A549 (cell line): ENCODE results near the gene L3MBTL4. TPM values are rescaled to one million over a fixed set of nuclear protein-coding genes. Genes with fewer than 3 reads are reported as not detected.

ENCODE experiments used
- ATAC-seq, 2 experiments: fragments of 200-7000 bp in 1 of 2; fragments of >200 bp in 1 of 2; cut with Nextera tagmentation in 1 of 2; cut with Tn5 transposase in 1 of 2; 3 replicates each; pipeline versions ENCODE4 v1.8.0 to v1.9.1; 2018 to 2020; ENCODE audit warnings: mild to moderate bottlenecking in 1 of 2, moderate library complexity in 1 of 2
- CTCF ChIA-PET: fragments of 300-600 bp; sonication (Branson Sonifier 250); formaldehyde crosslinking; extraction: SDS; loops from one replicate; lab custom pipeline; 2021; ENCODE audit warnings: antibody characterized with exemption, inconsistent platforms; lab: Yijun Ruan, JAX
- POLR2A ChIA-PET: fragments of 350-600 bp; formaldehyde crosslinking; extraction: SDS; loops from one replicate; lab custom pipeline; 2021; ENCODE audit warnings: antibody characterized with exemption, inconsistent platforms; lab: Yijun Ruan, JAX
- DNase-seq, 2 experiments: peaks; one replicate each; pipeline versions ENCODE4 v3.0.0 to v3.0.0-alpha.2; 2011 to 2016; ENCODE audit warnings: low read depth in 1 of 2, low spot score in 1 of 2
- FAIRE-seq: peaks from 2 replicates; lab custom pipeline; 2011; peaks lifted over from hg19 to GRCh38; lab: Jason Lieb, UNC
- H3K27ac ChIP-seq, 2 experiments: fragments of >200 bp; sonication (Bioruptor Twin); formaldehyde crosslinking; 3 replicates each; pipeline ENCODE4 v1.5.1; 2016 to 2017
- H3K4me1 ChIP-seq: fragments of >200 bp; sonication (Bioruptor Twin); formaldehyde crosslinking; 3 replicates; pipeline ENCODE4 v1.6.1; 2016
- H3K4me2 ChIP-seq: fragments of >200 bp; sonication (Bioruptor Twin); formaldehyde crosslinking; 3 replicates; pipeline ENCODE4 v1.6.1; 2016
- H3K4me3 ChIP-seq: fragments of >200 bp; sonication (Bioruptor Twin); formaldehyde crosslinking; 3 replicates; pipeline ENCODE4 v1.5.1; 2016
- H3K9me3 ChIP-seq: fragments of >200 bp; sonication (Bioruptor Twin); formaldehyde crosslinking; 3 replicates; pipeline ENCODE4 v1.6.1; 2016
- ATOH8 ChIP-seq: fragments of 250-450 bp; sonication (Bioruptor Pico); IDR thresholded peaks from 2 replicates; pipeline ENCODE4 v1.5.0; 2020; ENCODE audit warnings: low read depth, mild to moderate bottlenecking, moderate library complexity
- CBX2 ChIP-seq: fragments of 200-600 bp; sonication (generic); IDR thresholded peaks from 2 replicates; pipeline ENCODE4 v1.6.1; 2016; ENCODE audit warnings: low read depth, mild to moderate bottlenecking, borderline replicate concordance
- CEBPB ChIP-seq, 2 experiments: fragments of >200 bp in 1 of 2; sonication (Bioruptor Twin) in 1 of 2; formaldehyde crosslinking in 1 of 2; IDR thresholded peaks; 2 replicates each; pipeline ENCODE4 v1.6.1; 2012 to 2016
- CHD2 ChIP-seq: fragments of 150-350 bp; IDR thresholded peaks from 2 replicates; pipeline ENCODE4 v1.6.1; 2014; ENCODE audit warnings: low read length; ENCODE audit not compliant: partially characterized antibody
- EHMT2 ChIP-seq: fragments of 200-600 bp; sonication (generic); IDR thresholded peaks from 2 replicates; pipeline ENCODE4 v1.6.1; 2016; ENCODE audit warnings: antibody characterized with exemption, low read depth, mild to moderate bottlenecking, moderate library complexity
- EP300 ChIP-seq, 2 experiments: fragments of >200 bp; sonication (Bioruptor Twin); formaldehyde crosslinking; IDR thresholded peaks; 2 replicates in 1 of 2; 3 replicates in 1 of 2; pipeline ENCODE4 v1.6.1; 2016 to 2017
- FOSB ChIP-seq: fragments of 250-450 bp; sonication (Bioruptor Pico); IDR thresholded peaks from 2 replicates; pipeline ENCODE4 v1.5.0; 2020; ENCODE audit warnings: mild to moderate bottlenecking, moderate library complexity
- FOSL2 ChIP-seq, 2 experiments: fragments of 450-650 bp in 1 of 2; fragments of >200 bp in 1 of 2; sonication (Bioruptor Twin) in 1 of 2; formaldehyde crosslinking; IDR thresholded peaks; 2 replicates each; pipeline versions ENCODE4 v1.5.0 to v1.6.1; 2016 to 2020; ENCODE audit warnings: mild to moderate bottlenecking in 1 of 2, moderate library complexity in 1 of 2
- GATA3 ChIP-seq: IDR thresholded peaks from 2 replicates; pipeline ENCODE4 v1.6.1; 2012; ENCODE audit warnings: borderline replicate concordance
- HDAC2 ChIP-seq: fragments of 200-600 bp; sonication (generic); IDR thresholded peaks from 2 replicates; pipeline ENCODE4 v1.6.1; 2016
- HOXA7 ChIP-seq: fragments of 250-450 bp; sonication (Bioruptor Pico); IDR thresholded peaks from 2 replicates; pipeline ENCODE4 v1.5.0; 2020; ENCODE audit warnings: mild to moderate bottlenecking, moderate library complexity
- HOXB5 ChIP-seq: fragments of 250-450 bp; sonication (Bioruptor Pico); IDR thresholded peaks from 2 replicates; pipeline ENCODE4 v1.5.0; 2020; ENCODE audit warnings: mild to moderate bottlenecking, moderate library complexity
- MAZ ChIP-seq: fragments of 150-350 bp; IDR thresholded peaks from 2 replicates; pipeline ENCODE4 v1.6.1; 2014; ENCODE audit warnings: antibody characterized with exemption, low read depth, low read length, borderline replicate concordance
- PBX3 ChIP-seq: IDR thresholded peaks from 2 replicates; pipeline ENCODE4 v1.6.1; 2012
- POLR2A ChIP-seq: IDR thresholded peaks from 2 replicates; pipeline ENCODE4 v1.6.1; 2012; ENCODE audit warnings: mild to moderate bottlenecking, low read length
- RAD21 ChIP-seq, 2 experiments: fragments of >200 bp in 1 of 2; sonication (Bioruptor Twin) in 1 of 2; formaldehyde crosslinking in 1 of 2; IDR thresholded peaks in 1 of 2; conservative IDR thresholded peaks in 1 of 2; 2 replicates in 1 of 2; 3 replicates in 1 of 2; pipeline ENCODE4 v1.6.1; 2012 to 2018; ENCODE audit warnings: inconsistent platforms in 1 of 2
- REST ChIP-seq: fragments of 200-600 bp; sonication (generic); IDR thresholded peaks from 2 replicates; pipeline ENCODE4 v1.6.1; 2016; ENCODE audit warnings: antibody characterized with exemption, mild to moderate bottlenecking, moderate library complexity
- SREBF2 ChIP-seq: fragments of 450-650 bp; IDR thresholded peaks from 2 replicates; pipeline ENCODE4 v1.6.1; 2014; ENCODE audit warnings: mild to moderate bottlenecking, moderate library complexity
- TFCP2L1 ChIP-seq: fragments of 250-450 bp; sonication (Bioruptor Pico); IDR thresholded peaks from 2 replicates; pipeline ENCODE4 v1.5.0; 2021; ENCODE audit warnings: mild to moderate bottlenecking
- TP53 ChIP-seq: fragments of 250-450 bp; sonication (Bioruptor Pico); IDR thresholded peaks from 2 replicates; pipeline ENCODE4 v1.5.0; 2021; ENCODE audit warnings: mild to moderate bottlenecking, moderate library complexity
- USF2 ChIP-seq: fragments of 450-650 bp; IDR thresholded peaks from 2 replicates; pipeline ENCODE4 v1.6.1; 2014; ENCODE audit warnings: antibody characterized with exemption
- ZFP36 ChIP-seq: fragments of 450-650 bp; IDR thresholded peaks from 2 replicates; pipeline ENCODE4 v1.6.1; 2014; ENCODE audit warnings: borderline replicate concordance; ENCODE audit not compliant: partially characterized antibody
- ZSCAN20 ChIP-seq: fragments of 250-450 bp; sonication (Bioruptor Pico); IDR thresholded peaks from 2 replicates; pipeline ENCODE4 v1.8.0; 2022; ENCODE audit warnings: mild to moderate bottlenecking, moderate library complexity
- WGBS: methylation state at CpG from one replicate; pipeline ENCODE4 v1.1.6; 2017; ENCODE audit errors: missing lambda C conversion rate; 5-methylcytosine and 5-hydroxymethylcytosine counted together
- polyA plus RNA-seq, 4 experiments: library from polyadenylated mRNA; depleted of rRNA in 3 of 4; stranded (reverse); fragments of >200 nt; fragmentation: RNase III in 1 of 4; extraction: RNeasy Plus Mini Kit Qiagen cat#74134 plus additional on column Dnase treatment in 1 of 4; gene quantifications; 2 replicates in 3 of 4; 3 replicates in 1 of 4; pipeline ENCODE4 v1.2.3, GENCODE V29; 2011 to 2017

L3MBTL4 gene
- polyA plus RNA-seq, 2 of the 4 experiments (the other 2 are of a cell fraction) = 0.03 to 0.06 TPM

- TF ChIP-seq PBX3 (no peak), GATA3 (no peak), USF2 (no peak), CHD2 (no peak), POLR2A (no peak)
These were observed 34.5 kb upstream of the L3MBTL4 start (continued) for GRCh38 chr18:6449213-6449612.

- ATAC-seq (no peak), FAIRE-seq (no peak), DNase-seq (no peak)
- ChIA-PET POLR2A (no interaction called here), CTCF (interaction anchor here (0.6 kb wide), 1 partner anchor 677 kb away, joined by 3 read pairs; no protein-coding TSS in a partner anchor)
- Histone ChIP-seq H3K4me1 (no peaks in the 10 kb centered on the region), H3K4me3 (no peak overlapping the region), H3K27ac (no peak overlapping the region), H3K9me3 (no peaks in the 10 kb centered on the region), H3K4me2 (no peak overlapping the region)
- WGBS = 5% methylated on average over 2 of the region's 2 CpGs
- TF ChIP-seq FOSL2 (IDR thresholded peaks at IDR 0.05) (no peak), FOSL2 (CRISPR knock-in tag; IDR thresholded peaks at IDR 0.05) (no peak), SREBF2 (no peak), CBX2 (no peak), ZSCAN20 (no peak), RAD21 (conservative IDR thresholded peaks at IDR 0.05 in 1 of 2, IDR thresholded peaks at IDR 0.05 in 1 of 2) (no peak), MAZ (no peak), CHD2 (no peak), ZFP36 (no peak), FOSB (CRISPR knock-in tag) (no peak), HOXB5 (CRISPR knock-in tag) (no peak), ATOH8 (CRISPR knock-in tag) (no peak), TFCP2L1 (no peak), HDAC2 (no peak), TP53 (CRISPR knock-in tag) (no peak), CEBPB (IDR thresholded peaks at IDR 0.05) (no peak), EP300 (IDR thresholded peaks at IDR 0.05) (no peak), REST (no peak), EHMT2 (no peak), HOXA7 (CRISPR knock-in tag) (no peak)
- TF ChIP-seq, all 56 proteins: peak for 0
These were observed 29.9 kb upstream of the L3MBTL4 start for GRCh38 chr18:6444466-6445228.
